Central memory CD8-positive, alpha-beta T cell (primary cell): ENCODE results near the gene ICE2.

Experiments used
- ATAC-seq: fragments of 150-1000 bp; cut with Tn5 transposase; replicated peaks from 2 replicates; pipeline ENCODE4 v1.10.0; 2022; ENCODE audit warnings: mild to moderate bottlenecking, moderate FRiP score, moderate number of reproducible peaks; ENCODE audit not compliant: poor library complexity, severe bottlenecking; ENCODE audit errors: extremely low read depth
- DNase-seq, 2 donors: peaks; one replicate each; pipeline ENCODE4 v3.0.0; 2021; ENCODE audit warnings: low spot score in 2 of 2
- H3K27ac Mint-ChIP-seq: one replicate; pipeline ENCODE4 v1.8.0; 2022; ENCODE audit warnings: low read depth, mild to moderate bottlenecking, moderate library complexity, mixed read lengths
- H3K27me3 Mint-ChIP-seq: one replicate; pipeline ENCODE4 v1.8.0; 2022; ENCODE audit warnings: mixed read lengths
- H3K36me3 Mint-ChIP-seq: one replicate; pipeline ENCODE4 v1.8.0; 2022; ENCODE audit warnings: mild to moderate bottlenecking, moderate library complexity, mixed read lengths; ENCODE audit not compliant: insufficient read depth
- H3K4me1 Mint-ChIP-seq: one replicate; pipeline ENCODE4 v1.8.0; 2022; ENCODE audit warnings: mixed read lengths
- H3K4me3 Mint-ChIP-seq: one replicate; pipeline ENCODE4 v1.8.0; 2022; ENCODE audit warnings: mild to moderate bottlenecking, moderate library complexity, mixed read lengths
- H3K9me3 Mint-ChIP-seq: one replicate; pipeline ENCODE4 v1.8.0; 2022; ENCODE audit warnings: mixed read lengths

ICE2 gene

GRCh38 chr15:60478566-60479360 lies at the start of gene ICE2:
ICE2 (minus strand) TSS chr15:60479142; CDS start chr15:60477977, 1,165 bp downstream.
- no peaks in the 10 kb centered on the region for H3K27me3 Mint-ChIP-seq
- no peaks in the 10 kb centered on the region for H3K9me3 Mint-ChIP-seq
- peaks cover 51% of the 10 kb centered on the region for H3K4me1 Mint-ChIP-seq
- peak within 1 kb of the TSS; percentile 100 for H3K27ac Mint-ChIP-seq
- peak; percentile 93 for ATAC-seq
- H3K36me3 Mint-ChIP-seq: peaks cover 18% of the 10 kb centered on the region
- DNase-seq: peak; percentile 90 to 93
- peak within 1 kb of the TSS; percentile 94 for H3K4me3 Mint-ChIP-seq

GRCh38 chr15:60528530-60528929 lies 49.6 kb upstream of the ICE2 start:
- Mint-ChIP-seq H3K27me3 (no peaks in the 10 kb centered on the region), H3K4me3 (peak overlapping the region; percentile 26), H3K4me1 (peaks cover 81% of the 10 kb centered on the region), H3K9me3 (no peaks in the 10 kb centered on the region), H3K36me3 (peaks cover 29% of the 10 kb centered on the region), H3K27ac (peak overlapping the region; percentile 95)
- ATAC-seq (peak; percentile 93), DNase-seq (no peak)

GRCh38 chr15:60527456-60527855 lies 48.5 kb upstream of the ICE2 start:
- ATAC-seq (no peak), DNase-seq (no peak)

GRCh38 chr15:60526127-60526616 lies 47.2 kb upstream of the ICE2 start:
- peak overlapping the region; percentile 95 for H3K27ac Mint-ChIP-seq
- peaks cover 37% of the 10 kb centered on the region for H3K36me3 Mint-ChIP-seq
- H3K9me3 Mint-ChIP-seq: no peaks in the 10 kb centered on the region
- ATAC-seq: peak; percentile 48
- H3K27me3 Mint-ChIP-seq: no peaks in the 10 kb centered on the region
- H3K4me1 Mint-ChIP-seq: peaks cover 68% of the 10 kb centered on the region
- H3K4me3 Mint-ChIP-seq: no peak overlapping the region
- no peak for DNase-seq

More at GRCh38 chr15:60527456-60527855, 48.5 kb upstream of the ICE2 start:
- peaks cover 34% of the 10 kb centered on the region for H3K36me3 Mint-ChIP-seq
- no peaks in the 10 kb centered on the region for H3K9me3 Mint-ChIP-seq
- peaks cover 70% of the 10 kb centered on the region for H3K4me1 Mint-ChIP-seq
- H3K4me3 Mint-ChIP-seq: no peak overlapping the region
- H3K27ac Mint-ChIP-seq: peak overlapping the region; percentile 95
- H3K27me3 Mint-ChIP-seq: no peaks in the 10 kb centered on the region

- Mint-ChIP-seq H3K27ac (peak overlapping the region; percentile 95), H3K9me3 (no peaks in the 10 kb centered on the region), H3K4me3 (no peak overlapping the region), H3K36me3 (peaks cover 38% of the 10 kb centered on the region), H3K4me1 (peaks cover 67% of the 10 kb centered on the region), H3K27me3 (no peaks in the 10 kb centered on the region)
- no peak for ATAC-seq
- DNase-seq: no peak
Observed at GRCh38 chr15:60525341-60526039, 46.5 kb upstream of the ICE2 start.

GRCh38 chr15:60523056-60523455 lies 44.1 kb upstream of the ICE2 start:
- DNase-seq (no peak), ATAC-seq (no peak)
- no peak overlapping the region for H3K27ac Mint-ChIP-seq
- peaks cover 37% of the 10 kb centered on the region for H3K36me3 Mint-ChIP-seq
- H3K27me3 Mint-ChIP-seq: no peaks in the 10 kb centered on the region
- no peak overlapping the region for H3K4me3 Mint-ChIP-seq
- no peaks in the 10 kb centered on the region for H3K9me3 Mint-ChIP-seq
- H3K4me1 Mint-ChIP-seq: peaks cover 75% of the 10 kb centered on the region

DNA sequence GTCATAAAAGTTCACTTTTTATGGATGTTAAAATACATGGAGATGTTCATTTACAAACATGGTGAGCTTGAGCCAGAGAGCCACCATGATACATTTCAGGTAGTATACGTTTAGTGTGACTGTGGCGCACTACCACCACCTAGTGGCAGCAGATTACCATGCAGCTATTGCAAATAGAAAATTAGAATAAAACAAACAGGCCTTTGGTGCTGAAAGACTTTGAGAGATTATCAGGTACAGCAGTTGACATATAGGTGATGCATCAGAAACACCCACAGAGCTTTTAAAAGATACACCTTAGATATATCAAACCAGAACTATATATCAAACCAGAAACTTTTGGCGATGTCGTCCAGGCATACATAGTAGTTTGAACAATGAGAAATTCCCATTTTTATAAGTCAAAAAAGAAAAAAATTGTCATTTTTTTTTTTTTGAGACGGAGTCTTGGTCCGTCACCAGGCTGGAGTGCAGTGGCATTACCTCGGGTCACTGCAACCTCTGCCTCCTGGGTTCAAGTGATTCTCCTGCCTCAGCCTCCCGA lies 42.0 kb upstream of the ICE2 start:
- ATAC-seq: peak; percentile 74
- Mint-ChIP-seq H3K4me1 (peaks cover 58% of the 10 kb centered on the region), H3K27me3 (no peaks in the 10 kb centered on the region), H3K36me3 (peaks cover 38% of the 10 kb centered on the region), H3K27ac (peak overlapping the region; percentile 62), H3K4me3 (no peak overlapping the region), H3K9me3 (no peaks in the 10 kb centered on the region)
- peak; percentile 72 to 73 for DNase-seq

DNA sequence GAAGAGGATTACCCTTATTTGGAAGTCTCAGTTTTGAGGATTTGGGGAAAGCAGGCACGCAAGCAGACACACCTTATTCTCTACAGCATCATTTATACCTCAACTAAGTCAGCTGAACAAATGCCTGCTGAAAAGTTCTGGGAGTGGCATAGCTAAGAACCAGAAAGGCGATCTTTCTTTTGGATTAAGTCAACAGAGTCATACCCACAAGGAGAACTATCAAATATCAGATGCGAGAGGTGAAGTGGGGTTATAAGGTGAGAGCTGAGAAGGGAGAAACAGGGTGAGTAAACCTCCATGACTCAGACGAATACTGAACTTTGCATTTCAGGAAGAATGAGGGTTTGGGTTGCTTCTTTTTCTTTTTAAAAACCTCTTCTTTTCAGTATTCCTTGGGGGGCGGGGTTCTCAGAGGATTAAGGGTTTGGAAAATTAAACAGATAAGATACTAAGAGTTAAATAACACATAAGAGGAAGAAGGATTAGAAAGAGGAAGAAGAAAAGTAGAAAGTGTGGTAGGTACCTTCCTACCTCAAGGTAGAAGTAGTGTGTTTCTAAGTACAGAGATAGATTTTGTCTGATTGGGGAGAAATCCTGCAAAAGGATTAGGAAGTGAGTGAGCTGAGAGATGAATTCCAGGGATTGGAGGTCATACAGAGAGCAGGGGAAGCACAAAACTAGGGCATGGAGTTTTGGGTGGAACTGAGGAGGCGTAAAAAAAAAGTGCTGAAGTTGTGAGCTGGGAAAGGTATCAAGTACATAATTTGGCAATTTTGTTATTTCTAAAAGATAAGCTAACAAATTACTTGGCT lies 41.3 kb upstream of the ICE2 start:
- Mint-ChIP-seq H3K27ac (peak overlapping the region; percentile 62), H3K9me3 (no peaks in the 10 kb centered on the region), H3K27me3 (no peaks in the 10 kb centered on the region), H3K4me1 (peaks cover 51% of the 10 kb centered on the region), H3K4me3 (no peak overlapping the region), H3K36me3 (peaks cover 36% of the 10 kb centered on the region)
- DNase-seq (no peak), ATAC-seq (no peak)

DNA sequence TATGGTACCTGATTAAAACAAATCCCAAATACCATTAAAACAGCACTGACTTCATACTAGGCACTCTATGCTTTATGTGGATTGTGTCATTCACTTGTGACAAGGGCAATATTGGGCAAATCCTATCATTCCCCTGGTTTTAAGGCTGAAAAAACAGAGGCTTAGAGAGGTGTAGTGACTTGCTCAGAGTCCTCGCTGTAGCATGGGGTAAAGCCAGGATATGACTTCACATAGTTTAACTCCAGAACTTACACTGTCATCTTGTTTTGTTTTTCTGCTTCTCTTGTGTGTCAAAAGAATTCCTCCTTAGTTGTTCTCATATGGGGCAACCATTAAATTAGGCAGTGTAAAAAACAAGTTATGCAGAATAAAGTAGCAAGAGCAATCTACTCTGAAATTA lies 40.3 kb upstream of the ICE2 start:
- peaks cover 36% of the 10 kb centered on the region for H3K36me3 Mint-ChIP-seq
- peak overlapping the region; percentile 62 for H3K27ac Mint-ChIP-seq
- no peak overlapping the region for H3K4me3 Mint-ChIP-seq
- H3K4me1 Mint-ChIP-seq: peaks cover 41% of the 10 kb centered on the region
- H3K9me3 Mint-ChIP-seq: no peaks in the 10 kb centered on the region
- no peaks in the 10 kb centered on the region for H3K27me3 Mint-ChIP-seq
- no peak for ATAC-seq
- DNase-seq: no peak

DNA sequence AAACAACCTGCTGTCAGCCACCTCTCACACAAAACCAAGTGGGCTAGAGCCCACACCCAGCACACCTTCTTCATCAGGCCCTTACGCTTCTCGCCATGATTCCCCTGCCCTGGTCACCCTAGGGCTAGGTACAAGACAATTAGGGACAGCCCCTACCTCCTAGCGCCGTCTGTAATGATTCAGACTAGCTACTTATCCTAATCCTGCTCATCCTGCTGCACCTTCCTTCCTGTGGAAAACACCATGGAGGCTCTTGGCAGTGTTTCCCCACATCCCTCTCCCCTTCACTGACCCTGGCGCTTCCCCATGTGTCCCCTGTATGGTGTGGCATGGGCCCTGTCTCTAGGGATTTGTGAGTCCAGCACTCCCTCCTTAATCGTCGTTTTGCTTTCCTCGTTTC lies 39.6 kb upstream of the ICE2 start:
- Mint-ChIP-seq H3K4me1 (peaks cover 35% of the 10 kb centered on the region), H3K36me3 (peaks cover 38% of the 10 kb centered on the region), H3K9me3 (no peaks in the 10 kb centered on the region), H3K4me3 (no peak overlapping the region), H3K27me3 (no peaks in the 10 kb centered on the region), H3K27ac (peak overlapping the region; percentile 9)
- ATAC-seq (no peak), DNase-seq (no peak)

DNA sequence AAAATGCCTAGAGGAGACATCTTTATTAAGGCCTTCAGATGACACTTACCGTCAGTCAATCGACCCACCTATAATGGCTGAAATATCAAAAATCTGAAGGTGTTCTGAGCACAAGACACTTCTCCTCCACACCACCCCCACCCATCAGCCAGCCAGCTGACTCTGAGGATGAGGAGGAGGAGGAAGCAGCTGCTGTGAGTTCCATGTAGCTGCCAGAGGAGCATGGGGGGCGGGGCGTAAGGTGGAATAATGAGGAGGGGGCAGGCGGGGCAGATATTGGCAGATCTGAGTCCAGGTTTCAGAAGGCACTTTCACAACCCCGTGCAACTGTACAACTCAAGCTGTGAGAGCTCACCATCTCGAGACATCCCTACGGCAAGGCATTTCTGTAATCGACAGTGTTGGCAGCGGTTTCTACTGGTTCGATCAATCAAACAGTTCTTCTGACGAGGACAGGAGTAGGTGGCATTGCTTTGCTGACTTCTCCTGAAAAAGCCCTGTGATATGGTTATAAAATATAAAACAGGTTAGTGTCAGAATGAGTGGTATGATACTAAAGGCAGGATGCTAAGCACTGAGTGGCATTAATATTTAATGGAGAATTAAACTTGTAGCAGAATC lies 35.4 kb upstream of the ICE2 start:
- H3K27me3 Mint-ChIP-seq: no peaks in the 10 kb centered on the region
- no peaks in the 10 kb centered on the region for H3K9me3 Mint-ChIP-seq
- DNase-seq: no peak
- H3K36me3 Mint-ChIP-seq: peaks cover 43% of the 10 kb centered on the region
- ATAC-seq: no peak
- H3K27ac Mint-ChIP-seq: no peak overlapping the region
- no peak overlapping the region for H3K4me3 Mint-ChIP-seq
- peaks cover 23% of the 10 kb centered on the region for H3K4me1 Mint-ChIP-seq

- H3K4me1 Mint-ChIP-seq: peaks cover 18% of the 10 kb centered on the region
Observed at GRCh38 chr15:60513676-60514075, 34.7 kb upstream of the ICE2 start.

More at GRCh38 chr15:60513676-60514075, 34.7 kb upstream of the ICE2 start:
- no peak for ATAC-seq
- H3K9me3 Mint-ChIP-seq: no peaks in the 10 kb centered on the region
- H3K27ac Mint-ChIP-seq: no peak overlapping the region
- H3K4me3 Mint-ChIP-seq: no peak overlapping the region
- no peak for DNase-seq
- peaks cover 46% of the 10 kb centered on the region for H3K36me3 Mint-ChIP-seq
- no peaks in the 10 kb centered on the region for H3K27me3 Mint-ChIP-seq
